ENCODE results near the gene FBXO17. TPM values are rescaled to one million over a fixed set of nuclear protein-coding genes. Genes with fewer than 3 reads are reported as not detected.

FBXO17 gene
- total and polyA plus RNA-seq, 2 donors (not counting 3 experiments of a cell fraction or from before 2014, with no cell fraction given), result 21.8 to 23.8 TPM

DNA sequence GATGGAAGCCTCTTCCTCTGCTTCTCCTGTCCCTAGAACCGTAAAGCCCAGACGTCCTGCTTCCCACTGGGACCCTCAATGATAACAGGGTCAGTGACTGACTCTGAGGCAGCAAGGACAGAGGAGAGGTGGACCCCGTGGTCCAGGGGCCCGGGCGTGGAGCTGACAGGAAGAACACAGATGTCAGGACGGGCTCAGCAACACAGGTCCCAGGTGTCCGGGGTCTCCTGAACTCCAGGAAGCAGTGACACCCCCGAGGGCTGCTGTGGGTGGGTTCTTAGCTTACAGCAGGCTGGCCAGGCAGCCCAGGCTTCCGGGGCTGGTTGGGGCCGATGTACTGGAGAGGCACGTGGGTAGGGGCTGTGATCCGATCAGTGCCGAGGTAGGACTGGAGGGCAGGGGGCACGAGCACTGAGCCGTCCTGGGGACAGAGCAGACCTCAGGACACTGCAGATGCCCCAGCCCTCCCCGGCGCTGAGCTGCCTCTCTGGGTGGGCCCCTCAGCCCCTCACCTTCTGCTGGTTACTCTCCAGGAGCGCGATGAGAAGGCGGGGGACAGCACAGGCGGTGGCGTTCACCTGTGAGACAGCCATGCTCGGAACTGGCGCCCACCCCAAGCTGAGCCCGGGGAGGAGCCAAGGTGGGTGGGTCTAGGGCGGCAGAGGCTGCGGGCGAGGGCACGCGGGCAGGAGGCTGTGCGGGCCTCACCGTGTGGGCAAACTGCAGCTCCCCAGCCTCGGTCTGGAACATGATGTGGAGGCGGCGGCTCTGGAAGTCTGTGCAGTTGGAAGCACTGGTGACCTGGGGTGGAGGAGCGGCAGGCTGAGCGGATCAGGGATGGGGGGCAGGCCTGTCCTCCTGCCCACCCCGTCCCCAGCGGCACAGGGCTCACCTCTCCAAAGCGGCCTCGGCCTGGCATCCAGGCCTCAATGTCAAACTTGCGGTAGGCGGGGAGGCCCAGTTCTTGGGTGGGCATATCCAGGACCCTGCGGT lies 59.9 kb downstream of the FBXO17 start:
- H3K9me3 ChIP-seq (replicated peaks; ENCODE audit: control insufficient read depth, insufficient read depth, low read length), result no peaks in the 10 kb centered on the region
- ChIA-PET CTCF (no interaction called here), POLR2A (no interaction called here)
- no peaks in the 10 kb centered on the region for H4K20me1 ChIP-seq (replicated peaks; ENCODE audit: control insufficient read depth, extremely low read depth, insufficient read depth, low read length)
- no peak overlapping the region for H3K9ac ChIP-seq (replicated peaks; ENCODE audit: extremely low read depth, insufficient read depth, low read length)
- intact Hi-C loops (cut with micrococcal nuclease) (no loop called here), dilution Hi-C loops (cut with MboI; ENCODE audit: extremely low pct_ligation_motif_present, low sequenced_read_pairs) (no loop called here)
- H3K4me3 ChIP-seq (replicated peaks in 1 of 3; ENCODE audit: insufficient read depth in 1 of 3, low read depth in 1 of 3, low read length in 3 of 3), result no peak overlapping the region
- H3K4me2 ChIP-seq (ENCODE audit: insufficient read depth, low read length), result no peak overlapping the region
- FAIRE-seq (no peak), DNase-seq (ENCODE audit: low read depth, low spot score) (no peak)
- H3K36me3 ChIP-seq (ENCODE audit: control insufficient read depth in 2 of 2, extremely low read depth in 1 of 2, insufficient read depth in 2 of 2, low read length in 2 of 2), result no peaks in the 10 kb centered on the region
- no peaks in the 10 kb centered on the region for H3K27me3 ChIP-seq (ENCODE audit: control insufficient read depth in 2 of 2, insufficient read depth in 2 of 2, low read length in 2 of 2)
- TF ChIP-seq, protein P1, sequence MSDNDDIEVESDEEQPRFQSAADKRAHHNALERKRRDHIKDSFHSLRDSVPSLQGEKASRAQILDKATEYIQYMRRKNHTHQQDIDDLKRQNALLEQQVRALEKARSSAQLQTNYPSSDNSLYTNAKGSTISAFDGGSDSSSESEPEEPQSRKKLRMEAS (IDR thresholded peaks at IDR 0.05; ENCODE audit: insufficient read depth, insufficient read length), result no peak
- TF ChIP-seq MYC (IDR thresholded peaks at IDR 0.05; ENCODE audit: low read depth, low read length) (no peak), POLR2A (IDR thresholded peaks at IDR 0.05; ENCODE audit: low read depth, low read length) (no peak), JUN (IDR thresholded peaks at IDR 0.05; ENCODE audit: borderline replicate concordance, insufficient read depth, insufficient read length, low read depth) (no peak), GATA2 (IDR thresholded peaks at IDR 0.05; ENCODE audit: insufficient read depth, insufficient read length, low read depth, low read length) (no peak), FOS (IDR thresholded peaks at IDR 0.05; ENCODE audit: borderline replicate concordance, insufficient read depth, low read length) (no peak), EZH2 (IDR thresholded peaks at IDR 0.05; ENCODE audit: borderline replicate concordance, low read depth, low read length, severe bottlenecking) (no peak)
- TF ChIP-seq, protein P2, sequence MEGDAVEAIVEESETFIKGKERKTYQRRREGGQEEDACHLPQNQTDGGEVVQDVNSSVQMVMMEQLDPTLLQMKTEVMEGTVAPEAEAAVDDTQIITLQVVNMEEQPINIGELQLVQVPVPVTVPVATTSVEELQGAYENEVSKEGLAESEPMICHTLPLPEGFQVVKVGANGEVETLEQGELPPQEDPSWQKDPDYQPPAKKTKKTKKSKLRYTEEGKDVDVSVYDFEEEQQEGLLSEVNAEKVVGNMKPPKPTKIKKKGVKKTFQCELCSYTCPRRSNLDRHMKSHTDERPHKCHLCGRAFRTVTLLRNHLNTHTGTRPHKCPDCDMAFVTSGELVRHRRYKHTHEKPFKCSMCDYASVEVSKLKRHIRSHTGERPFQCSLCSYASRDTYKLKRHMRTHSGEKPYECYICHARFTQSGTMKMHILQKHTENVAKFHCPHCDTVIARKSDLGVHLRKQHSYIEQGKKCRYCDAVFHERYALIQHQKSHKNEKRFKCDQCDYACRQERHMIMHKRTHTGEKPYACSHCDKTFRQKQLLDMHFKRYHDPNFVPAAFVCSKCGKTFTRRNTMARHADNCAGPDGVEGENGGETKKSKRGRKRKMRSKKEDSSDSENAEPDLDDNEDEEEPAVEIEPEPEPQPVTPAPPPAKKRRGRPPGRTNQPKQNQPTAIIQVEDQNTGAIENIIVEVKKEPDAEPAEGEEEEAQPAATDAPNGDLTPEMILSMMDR (IDR thresholded peaks at IDR 0.05; ENCODE audit: extremely low read depth in 1 of 2, insufficient read depth in 1 of 2, low read depth in 1 of 2, low read length in 2 of 2), result no peak
- H3K79me2 ChIP-seq (ENCODE audit: control insufficient read depth, insufficient read depth, low read length), result no peaks in the 10 kb centered on the region
- H3K4me1 ChIP-seq (ENCODE audit: control insufficient read depth, extremely low read depth, insufficient read depth, low read length), result no peaks in the 10 kb centered on the region
- H3K27ac ChIP-seq (ENCODE audit: insufficient read depth, low read depth, low read length), result no peak overlapping the region
- no peaks in the 10 kb centered on the region for H3K9me1 ChIP-seq (replicated peaks; ENCODE audit: control insufficient read depth, extremely low read depth, insufficient read depth, low read length)
- BruUV-seq (replicated peaks), result TSS peak; percentile 26
- no peak overlapping the region for H2AFZ ChIP-seq (ENCODE audit: low read depth, low read length)

Measured in endothelial cell of umbilical vein (primary cell).